Measurements from ENCODE around the gene RALGAPA2.
"Not testable (repeated sequence)": the region's sequence is repeated elsewhere in the genome, so short reads cannot be mapped to it uniquely, and the experiment has no call there.

Gene RALGAPA2

GRCh38 chr20:20567712-20568111, 144.7 kb downstream of the RALGAPA2 start:
- FAIRE-seq = no peak

- FAIRE-seq = no peak
Observed at GRCh38 chr20:20566516-20566915, 145.9 kb downstream of the RALGAPA2 start.

- no peak for FAIRE-seq
Observed at GRCh38 chr20:20564279-20564678, 148.2 kb downstream of the RALGAPA2 start.

- no peak for FAIRE-seq
Observed at GRCh38 chr20:20562507-20562906, 149.9 kb downstream of the RALGAPA2 start.

GRCh38 chr20:20561841-20562240, 150.6 kb downstream of the RALGAPA2 start:
- no peak for FAIRE-seq

GRCh38 chr20:20561172-20561571, 151.3 kb downstream of the RALGAPA2 start:
- no peak for FAIRE-seq

GRCh38 chr20:20557406-20557805, 155.0 kb downstream of the RALGAPA2 start:
- no peak for FAIRE-seq

GRCh38 chr20:20555838-20556237, 156.6 kb downstream of the RALGAPA2 start:
- no peak for FAIRE-seq

- FAIRE-seq = no peak
Observed at GRCh38 chr20:20554951-20555350, 157.5 kb downstream of the RALGAPA2 start.

- no peak for FAIRE-seq
Observed at GRCh38 chr20:20553541-20553940, 158.9 kb downstream of the RALGAPA2 start.

- FAIRE-seq = no peak
Observed at GRCh38 chr20:20552076-20552475, 160.4 kb downstream of the RALGAPA2 start.

GRCh38 chr20:20551409-20551808, 161.0 kb downstream of the RALGAPA2 start:
- FAIRE-seq = no peak

GRCh38 chr20:20549704-20550103, 162.7 kb downstream of the RALGAPA2 start:
- FAIRE-seq = no peak

GRCh38 chr20:20549267-20549612, 163.2 kb downstream of the RALGAPA2 start:
- no peak for FAIRE-seq

- no peak for FAIRE-seq
Observed at GRCh38 chr20:20548527-20549266, 163.7 kb downstream of the RALGAPA2 start.

- FAIRE-seq = no peak
Observed at GRCh38 chr20:20547876-20548266, 164.6 kb downstream of the RALGAPA2 start.

- FAIRE-seq = no peak
Observed at GRCh38 chr20:20547221-20547875, 165.1 kb downstream of the RALGAPA2 start.

GRCh38 chr20:20546402-20546801, 166.0 kb downstream of the RALGAPA2 start:
- FAIRE-seq = no peak

GRCh38 chr20:20543348-20543747, 169.1 kb downstream of the RALGAPA2 start:
- not testable (repeated sequence) for FAIRE-seq

GRCh38 chr20:20536240-20536933, 176.1 kb downstream of the RALGAPA2 start:
- FAIRE-seq = no peak

- no peak for FAIRE-seq
Observed at GRCh38 chr20:20535051-20535450, 177.4 kb downstream of the RALGAPA2 start.

- no peak for FAIRE-seq
Observed at GRCh38 chr20:20531283-20531682, 181.2 kb downstream of the RALGAPA2 start.

GRCh38 chr20:20530428-20531151, 181.9 kb downstream of the RALGAPA2 start:
- no peak for FAIRE-seq

Measured in G401.6 (cell line).